Myocyte (in vitro differentiated cells): ENCODE data around the gene RGS6. TPM values are rescaled to one million over a fixed set of nuclear protein-coding genes. Genes with fewer than 3 reads are reported as not detected.

Source experiments
- DNase-seq: peaks from one replicate; pipeline ENCODE4 v3.0.0-alpha.2; 2012; ENCODE audit warnings: low read depth
- total RNA-seq: library from RNA; depleted of rRNA; stranded (reverse); fragments of >200 nt; gene quantifications from 2 replicates; pipeline ENCODE4 v1.2.3, GENCODE V29; 2014

Gene RGS6
- total RNA-seq, 1 donor from 2014 or later: not detected

GRCh38 chr14:72075649-72076334 lies 143.6 kb downstream of the RGS6 start:
- DNase-seq: no peak

GRCh38 chr14:72081137-72081536 lies 148.9 kb downstream of the RGS6 start:
- DNase-seq: no peak

DNA sequence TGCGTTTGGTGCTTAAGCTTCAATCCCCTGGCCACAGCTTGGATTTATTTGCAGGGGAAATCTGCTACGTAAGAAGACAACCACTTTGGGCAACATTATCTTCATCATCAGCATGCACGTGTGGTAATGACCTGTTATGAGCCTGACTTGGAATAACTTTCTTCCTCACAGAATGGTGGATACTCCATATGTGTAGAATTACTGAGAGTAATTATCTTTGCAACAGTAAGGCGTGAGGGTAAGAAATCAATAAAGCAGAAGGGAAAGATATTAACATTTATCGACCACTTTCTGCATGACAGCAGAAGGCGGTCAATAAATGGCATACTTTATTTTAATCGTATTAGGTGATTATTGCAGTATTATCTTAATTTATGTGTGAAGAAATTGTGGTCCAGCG lies 152.7 kb downstream of the RGS6 start:
- no peak for DNase-seq

DNA sequence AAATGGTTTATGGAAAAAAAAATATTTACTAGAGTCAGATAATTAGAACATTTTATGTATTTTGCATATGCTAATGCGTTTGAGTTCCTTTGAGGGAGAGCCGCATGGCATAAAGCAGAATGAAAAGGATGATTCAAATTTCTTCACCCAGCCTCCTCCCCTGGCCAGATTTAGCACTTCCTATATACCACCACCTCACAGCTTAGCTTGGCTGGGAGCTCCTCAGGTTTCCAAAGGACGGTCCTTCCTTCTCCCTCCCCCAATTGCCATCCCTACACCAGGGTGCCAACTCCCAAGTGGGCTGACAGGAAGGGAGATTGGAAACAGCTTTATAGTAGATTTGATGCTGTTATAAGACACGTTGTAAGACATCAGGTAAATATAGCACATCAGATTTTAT lies 157.4 kb downstream of the RGS6 start:
- DNase-seq: no peak

DNA sequence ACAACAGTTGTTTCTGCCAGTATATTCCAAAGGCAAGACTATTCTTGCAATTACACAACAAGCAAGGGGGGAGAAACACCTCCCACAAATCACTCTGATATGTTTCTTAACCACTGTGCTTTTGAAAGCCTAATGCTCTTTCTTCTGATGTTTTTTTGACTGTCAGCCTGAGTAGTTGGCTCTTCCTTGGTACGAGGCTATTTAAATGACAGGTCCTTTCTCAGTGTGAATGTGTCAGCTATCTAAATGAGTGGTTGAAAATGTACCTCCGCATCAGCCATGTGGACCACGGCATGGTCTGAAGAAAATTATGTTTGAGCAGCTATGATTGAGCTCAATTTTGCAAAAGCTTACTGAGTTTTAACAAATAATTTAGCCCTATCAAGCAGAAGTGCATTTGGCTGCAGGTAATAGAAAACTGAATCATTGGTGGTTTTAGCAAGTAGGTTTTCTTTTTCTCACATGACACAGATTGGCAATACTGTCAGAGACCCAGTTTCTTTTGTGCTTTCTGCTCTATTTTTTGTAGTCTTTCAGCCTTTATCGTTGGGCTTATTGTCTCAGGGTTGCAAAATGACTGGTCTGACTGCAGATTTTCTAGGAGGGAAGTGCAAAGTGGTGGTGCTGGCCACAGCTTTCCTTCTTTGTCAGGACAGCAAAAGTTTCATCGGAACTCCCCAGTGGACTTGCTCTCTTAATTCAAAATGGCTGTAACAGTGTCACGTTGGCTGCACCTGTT lies 162.8 kb downstream of the RGS6 start:
- DNase-seq: no peak

- no peak for DNase-seq
Measured at GRCh38 chr14:72097173-72097783, 165.0 kb downstream of the RGS6 start.

DNA sequence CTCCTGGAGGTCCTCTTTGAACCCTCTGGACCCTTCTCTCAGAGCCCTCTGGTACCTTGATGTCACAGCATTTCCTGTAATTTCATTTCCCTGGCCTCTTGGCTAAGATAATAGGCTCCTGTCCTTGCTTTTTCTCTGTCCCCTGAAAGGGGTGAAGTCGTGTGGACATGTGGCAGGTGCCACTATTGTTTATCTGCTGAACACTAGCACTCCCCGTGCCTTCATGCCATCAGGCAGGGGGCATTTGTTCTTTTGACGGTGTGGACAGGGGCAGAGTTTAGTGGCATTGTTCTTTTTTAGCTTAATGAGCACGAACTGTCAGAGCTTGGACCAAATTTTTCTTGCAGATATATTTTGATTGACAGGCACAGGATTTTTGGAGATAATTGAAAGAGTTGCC lies 166.0 kb downstream of the RGS6 start:
- DNase-seq: no peak

DNA sequence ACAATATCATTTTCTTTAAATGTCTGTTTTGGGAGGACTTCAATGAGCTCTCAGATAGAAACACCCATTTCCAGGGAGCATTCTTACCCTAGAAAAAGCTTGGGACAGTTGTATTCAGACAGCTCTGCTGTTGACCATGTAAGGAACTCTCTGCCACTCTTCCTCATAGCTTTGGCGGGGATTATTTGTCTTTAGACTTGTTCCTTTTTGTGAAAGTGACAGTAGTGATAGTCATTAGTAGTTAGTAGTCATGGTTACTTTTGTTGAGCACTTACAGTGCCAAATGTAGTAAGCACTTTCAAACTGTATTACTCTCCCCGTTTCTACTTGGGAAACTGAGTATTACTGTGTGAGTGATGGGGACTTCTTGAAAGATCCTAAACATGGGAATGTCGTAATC lies 167.3 kb downstream of the RGS6 start:
- DNase-seq: no peak

DNA sequence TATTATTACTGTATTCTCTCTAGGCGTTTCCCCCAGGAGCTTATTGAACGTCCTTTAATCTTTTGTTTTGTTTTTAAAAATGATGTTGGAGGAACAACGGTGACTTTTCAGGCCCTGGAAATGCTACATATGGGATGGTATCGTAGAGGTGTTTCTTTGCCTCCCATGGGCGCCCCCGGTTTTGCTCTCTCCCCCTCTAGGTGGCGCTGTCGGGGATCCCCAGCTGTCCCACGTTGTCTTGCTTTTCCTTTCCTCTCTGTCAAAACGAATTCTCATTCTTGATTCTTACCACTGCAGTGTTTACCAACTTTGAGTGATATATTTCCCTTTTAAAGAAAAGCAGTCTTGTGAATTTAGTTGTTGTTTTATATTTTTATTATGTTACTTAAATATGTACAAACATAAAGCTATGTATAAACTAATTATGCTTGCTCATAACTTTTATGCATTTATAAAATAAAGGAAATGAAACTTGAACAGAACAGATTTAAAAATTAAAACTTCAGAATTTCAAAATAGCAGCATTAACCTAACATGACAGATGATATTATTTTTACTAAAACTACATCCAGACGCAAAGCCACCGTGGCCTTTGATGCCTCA lies 171.9 kb downstream of the RGS6 start:
- peak; percentile 9 for DNase-seq

DNA sequence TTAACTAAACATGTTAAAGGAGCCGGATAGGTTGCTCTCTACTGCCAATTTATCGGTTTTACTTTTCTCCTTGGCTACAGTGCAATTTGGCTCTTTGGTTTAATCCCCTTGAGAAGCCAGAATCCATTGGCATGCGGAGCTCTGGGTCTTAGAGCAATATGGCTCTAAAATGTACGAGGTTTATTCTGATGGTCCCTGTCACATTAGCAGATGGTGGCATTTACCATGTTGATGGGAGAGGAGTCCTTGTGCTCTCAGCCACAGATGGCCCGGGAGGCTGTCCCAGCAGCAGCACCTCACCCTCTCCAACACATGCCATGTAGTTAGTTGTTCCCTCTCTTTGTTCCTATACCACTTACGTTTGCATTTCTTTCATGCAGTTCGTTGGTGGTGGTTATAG lies 179.7 kb downstream of the RGS6 start:
- DNase-seq: no peak

DNA sequence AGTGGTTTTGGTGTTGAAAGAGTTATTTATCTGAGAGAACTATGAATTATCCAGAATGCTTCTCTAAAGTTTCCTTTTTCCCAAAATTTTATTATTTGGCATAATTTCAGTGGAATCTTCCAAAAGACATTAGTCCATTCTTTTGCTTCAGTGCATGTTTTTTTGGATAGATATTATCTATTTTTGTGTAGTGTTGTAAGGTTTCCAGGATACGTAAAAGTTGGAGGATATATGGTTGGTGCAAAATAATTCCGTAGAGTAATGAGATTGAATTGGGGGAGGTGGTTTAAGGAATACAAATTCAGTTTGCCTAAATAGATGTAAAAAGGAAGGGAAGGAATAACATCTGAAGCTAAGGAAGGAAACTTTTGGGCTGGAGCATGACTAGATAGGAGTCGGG lies 186.6 kb downstream of the RGS6 start:
- DNase-seq: no peak

DNA sequence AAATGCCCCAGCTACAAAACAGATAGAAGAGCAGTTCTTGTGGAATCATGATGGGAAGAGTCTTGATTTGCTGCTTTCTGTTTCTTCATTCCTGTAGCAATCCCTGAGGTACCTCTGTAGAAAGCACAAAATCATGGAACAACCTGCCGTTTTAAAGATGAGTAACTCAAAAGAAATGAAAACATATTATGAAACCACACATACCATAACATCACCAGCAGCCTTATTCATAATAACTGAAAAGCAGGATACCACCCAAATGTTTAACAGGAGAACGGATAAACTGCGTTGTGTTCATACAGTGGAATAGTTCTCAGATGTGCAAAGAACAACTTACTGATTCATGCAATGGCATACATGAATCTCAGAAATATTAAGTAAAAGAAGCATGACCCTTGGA lies 188.1 kb downstream of the RGS6 start:
- DNase-seq: no peak

GRCh38 chr14:72123755-72124154 lies 191.5 kb downstream of the RGS6 start:
- no peak for DNase-seq

- no peak for DNase-seq
Measured at GRCh38 chr14:72124171-72124570, 191.9 kb downstream of the RGS6 start.

DNA sequence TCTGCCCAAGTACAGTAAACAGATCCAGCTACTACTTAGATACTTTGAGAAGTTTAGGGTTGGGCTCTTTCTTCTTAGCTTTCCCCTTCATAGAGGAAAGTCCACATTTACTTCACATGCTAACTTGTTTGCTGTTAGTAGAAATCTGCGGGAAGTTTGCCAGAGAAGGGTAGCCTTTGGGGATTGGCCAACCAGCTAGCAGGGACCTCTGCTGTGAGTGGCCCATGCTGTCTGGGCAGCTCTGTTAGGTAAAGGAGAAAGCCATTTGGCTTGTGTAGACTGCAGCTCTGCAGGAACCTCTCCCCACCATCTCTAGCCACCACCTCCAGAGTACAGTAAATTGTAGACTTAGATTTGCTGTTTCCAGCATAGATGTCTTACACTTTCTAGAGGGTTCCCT lies 193.9 kb downstream of the RGS6 start:
- no peak for DNase-seq

DNA sequence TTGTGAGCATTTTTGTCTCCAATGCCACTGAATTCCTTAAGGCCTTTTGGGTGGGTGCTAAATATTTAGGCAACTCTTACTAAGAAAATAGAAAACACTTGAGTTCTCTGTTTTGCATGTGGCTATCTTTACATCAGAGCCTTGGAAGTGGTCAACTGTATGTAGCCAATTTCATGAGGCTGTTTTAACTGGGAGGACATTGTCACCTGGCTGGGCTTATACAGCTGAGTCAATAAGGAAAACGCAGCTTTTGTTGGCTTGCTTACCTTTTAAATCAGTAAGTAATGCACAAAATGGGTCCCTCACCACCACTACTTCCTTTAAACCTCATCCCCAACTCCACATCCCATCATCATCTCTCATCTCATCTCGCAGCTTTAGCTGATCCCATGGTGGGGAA lies 194.3 kb downstream of the RGS6 start:
- no peak for DNase-seq

GRCh38 chr14:72128629-72129028 lies 196.4 kb downstream of the RGS6 start:
- DNase-seq: no peak

- no peak for DNase-seq
Measured at GRCh38 chr14:72129291-72129690, 197.1 kb downstream of the RGS6 start.

- no peak for DNase-seq
Measured at GRCh38 chr14:72141084-72141483, 208.9 kb downstream of the RGS6 start.

- DNase-seq: no peak
Measured at GRCh38 chr14:72142328-72142727, 210.1 kb downstream of the RGS6 start.

DNA sequence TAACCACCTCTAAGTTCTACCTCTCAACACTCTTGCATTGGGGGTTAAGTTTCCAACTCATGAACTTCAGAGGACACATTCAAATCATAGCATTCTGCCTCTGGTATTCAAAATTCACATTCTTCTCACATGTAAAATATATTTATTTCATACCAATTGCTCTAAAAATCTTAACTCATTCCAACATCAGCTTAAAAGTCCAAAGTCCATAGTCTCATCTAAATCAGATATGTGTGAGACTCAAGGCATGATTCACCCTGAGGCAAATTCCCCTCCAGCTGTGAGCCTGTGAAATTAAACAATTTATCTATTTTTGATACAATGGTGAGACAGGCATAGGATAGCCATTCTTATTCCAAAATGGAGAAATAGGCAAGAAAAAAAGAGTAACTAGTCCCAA lies 214.0 kb downstream of the RGS6 start:
- no peak for DNase-seq

- DNase-seq: no peak
Measured at GRCh38 chr14:72154645-72155378, 222.6 kb downstream of the RGS6 start.
